Measurements from ENCODE around the gene RACGAP1. TPM values are rescaled to one million over a fixed set of nuclear protein-coding genes. Genes with fewer than 3 reads are reported as not detected.

The RACGAP1 gene
- polyA plus RNA-seq, 1 donor from 2014 or later = 18.3 TPM

DNA sequence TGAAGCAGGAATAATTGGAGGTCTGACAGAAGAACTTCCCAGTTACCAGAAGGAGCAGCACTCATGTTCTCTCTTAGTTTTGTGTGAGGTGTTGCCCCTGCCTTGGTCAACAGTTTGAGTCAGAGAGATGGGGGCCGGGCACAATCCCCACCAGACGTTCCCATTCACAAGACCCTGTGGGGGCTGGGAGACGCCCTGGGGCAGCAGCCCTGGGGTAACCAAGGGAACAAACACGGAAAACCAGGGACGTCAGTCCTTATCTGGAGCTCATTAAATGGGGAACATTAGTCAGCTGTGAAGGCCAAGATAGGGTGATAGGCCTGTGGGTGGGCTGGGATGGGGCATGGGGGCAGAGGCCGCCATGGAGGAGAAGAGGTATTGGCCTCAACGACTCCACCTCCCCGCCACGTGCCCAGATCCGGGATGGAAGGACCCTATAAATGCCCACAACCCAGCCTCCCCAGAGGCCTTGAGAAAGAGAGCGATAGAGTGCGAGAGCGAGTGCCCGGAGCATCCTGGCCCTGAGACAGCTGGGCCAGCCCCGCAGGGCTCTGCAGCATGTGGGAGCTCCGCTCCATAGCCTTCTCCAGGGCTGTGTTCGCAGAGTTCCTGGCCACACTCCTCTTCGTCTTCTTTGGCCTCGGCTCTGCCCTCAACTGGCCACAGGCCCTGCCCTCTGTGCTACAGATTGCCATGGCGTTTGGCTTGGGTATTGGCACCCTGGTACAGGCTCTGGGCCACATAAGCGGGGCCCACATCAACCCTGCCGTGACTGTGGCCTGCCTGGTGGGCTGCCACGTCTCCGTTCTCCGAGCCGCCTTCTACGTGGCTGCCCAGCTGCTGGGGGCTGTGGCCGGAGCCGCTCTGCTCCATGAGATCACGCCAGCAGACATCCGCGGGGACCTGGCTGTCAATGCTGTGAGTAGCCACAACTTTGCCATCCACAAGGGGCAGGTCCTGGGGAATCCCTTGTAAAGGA lies 74.7 kb downstream of the RACGAP1 start, which contains the start of gene AQP2:
Gene AQP2 (plus strand): TSS at position 465 of the 979 bp plus-strand sequence. CDS start 94 bp downstream, at position 559.
- no peak within 1 kb of the TSS for H3K4me2 ChIP-seq (ENCODE audit: low read length)
- H2AFZ ChIP-seq (ENCODE audit: low read depth, low read length) = no peak within 1 kb of the TSS
- no peaks in the 10 kb centered on the region for H3K36me3 ChIP-seq (ENCODE audit: insufficient read depth, low read length)
- H3K27me3 ChIP-seq (ENCODE audit: insufficient read depth, low read depth, low read length) = no peaks in the 10 kb centered on the region
- H4K20me1 ChIP-seq (ENCODE audit: insufficient read depth) = no peaks in the 10 kb centered on the region
- no peaks in the 10 kb centered on the region for H3K79me2 ChIP-seq (replicated peaks; ENCODE audit: insufficient read depth, low read length)
- H3K9ac ChIP-seq (ENCODE audit: low read length) = no peak within 1 kb of the TSS
- no peak within 1 kb of the TSS for H3K4me3 ChIP-seq (ENCODE audit: low read length)
- no peaks in the 10 kb centered on the region for H3F3A ChIP-seq (ENCODE audit: insufficient read depth, low read length, poor library complexity, severe bottlenecking)
- H3K9me2 ChIP-seq (ENCODE audit: insufficient read depth, low read length) = no peaks in the 10 kb centered on the region
- H3K27ac ChIP-seq (ENCODE audit: low read length) = no peak within 1 kb of the TSS
- H3K9me3 ChIP-seq (ENCODE audit: low read length) = no peaks in the 10 kb centered on the region
- TF ChIP-seq REST (IDR thresholded peaks at IDR 0.05; ENCODE audit: borderline replicate concordance) (no peak), SMC3 (conservative IDR thresholded peaks at IDR 0.05; ENCODE audit: poor library complexity) (no peak), TAF1 (IDR thresholded peaks at IDR 0.05; ENCODE audit: low read depth) (no peak), MXI1 (conservative IDR thresholded peaks at IDR 0.05; ENCODE audit: poor library complexity, severe bottlenecking) (no peak), RAD21 (conservative IDR thresholded peaks at IDR 0.05) (no peak), POLR2AphosphoS5 (IDR thresholded peaks at IDR 0.05) (no peak), EP300 (conservative IDR thresholded peaks at IDR 0.05; ENCODE audit: poor library complexity, severe bottlenecking) (no peak), EZH2 (IDR thresholded peaks at IDR 0.05; ENCODE audit: borderline replicate concordance, insufficient read depth, low read length, poor library complexity, severe bottlenecking) (no peak)
- TF ChIP-seq, protein P1, sequence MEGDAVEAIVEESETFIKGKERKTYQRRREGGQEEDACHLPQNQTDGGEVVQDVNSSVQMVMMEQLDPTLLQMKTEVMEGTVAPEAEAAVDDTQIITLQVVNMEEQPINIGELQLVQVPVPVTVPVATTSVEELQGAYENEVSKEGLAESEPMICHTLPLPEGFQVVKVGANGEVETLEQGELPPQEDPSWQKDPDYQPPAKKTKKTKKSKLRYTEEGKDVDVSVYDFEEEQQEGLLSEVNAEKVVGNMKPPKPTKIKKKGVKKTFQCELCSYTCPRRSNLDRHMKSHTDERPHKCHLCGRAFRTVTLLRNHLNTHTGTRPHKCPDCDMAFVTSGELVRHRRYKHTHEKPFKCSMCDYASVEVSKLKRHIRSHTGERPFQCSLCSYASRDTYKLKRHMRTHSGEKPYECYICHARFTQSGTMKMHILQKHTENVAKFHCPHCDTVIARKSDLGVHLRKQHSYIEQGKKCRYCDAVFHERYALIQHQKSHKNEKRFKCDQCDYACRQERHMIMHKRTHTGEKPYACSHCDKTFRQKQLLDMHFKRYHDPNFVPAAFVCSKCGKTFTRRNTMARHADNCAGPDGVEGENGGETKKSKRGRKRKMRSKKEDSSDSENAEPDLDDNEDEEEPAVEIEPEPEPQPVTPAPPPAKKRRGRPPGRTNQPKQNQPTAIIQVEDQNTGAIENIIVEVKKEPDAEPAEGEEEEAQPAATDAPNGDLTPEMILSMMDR (IDR thresholded peaks at IDR 0.05; ENCODE audit: poor library complexity, severe bottlenecking) = no peak

- TF ChIP-seq REST (IDR thresholded peaks at IDR 0.05; ENCODE audit: borderline replicate concordance) = no peak
- H3K9me2 ChIP-seq (ENCODE audit: insufficient read depth, low read length) = no peaks in the 10 kb centered on the region
- no peaks in the 10 kb centered on the region for H4K20me1 ChIP-seq (ENCODE audit: insufficient read depth)
- no peak overlapping the region for H3K4me3 ChIP-seq (ENCODE audit: low read length)
- no peaks in the 10 kb centered on the region for H3K9me3 ChIP-seq (ENCODE audit: low read length)
- H3K9ac ChIP-seq (ENCODE audit: low read length) = no peak overlapping the region
- H3K4me2 ChIP-seq (ENCODE audit: low read length) = no peak overlapping the region
- H3F3A ChIP-seq (ENCODE audit: insufficient read depth, low read length, poor library complexity, severe bottlenecking) = no peaks in the 10 kb centered on the region
- no peaks in the 10 kb centered on the region for H3K79me2 ChIP-seq (replicated peaks; ENCODE audit: insufficient read depth, low read length)
- no peaks in the 10 kb centered on the region for H3K36me3 ChIP-seq (ENCODE audit: insufficient read depth, low read length)
- no peak overlapping the region for H3K27ac ChIP-seq (ENCODE audit: low read length)
- no peaks in the 10 kb centered on the region for H3K27me3 ChIP-seq (ENCODE audit: insufficient read depth, low read depth, low read length)
- H2AFZ ChIP-seq (ENCODE audit: low read depth, low read length) = no peak overlapping the region
Measured at GRCh38 chr12:49949866-49950265, 75.4 kb downstream of the RACGAP1 start.

Measured in neural cell (in vitro differentiated cells).